HepG2 (cell line): Measurements from ENCODE around the gene FAS. TPM values are rescaled to one million over a fixed set of nuclear protein-coding genes. Genes with fewer than 3 reads are reported as not detected.

Experiments
- ATAC-seq: fragments of 200-7000 bp; cut with Tn5 transposase; 3 replicates; pipeline ENCODE4 v1.9.1; 2020; ENCODE audit warnings: mild to moderate bottlenecking, moderate library complexity
- BruUV-seq: library from RNA; stranded (reverse); fragments of 400-500 nt; replicated peaks from 2 replicates; lab custom pipeline; 2021; lab: Mats Ljungman, UMichigan
- CTCF ChIA-PET: fragments of 300-600 bp; formaldehyde crosslinking; extraction: SDS; loops from one replicate; lab custom pipeline; 2021; ENCODE audit warnings: low total read pairs, inconsistent platforms, low intra/inter-chr PET ratio; lab: Yijun Ruan, JAX
- POLR2A ChIA-PET: fragments of 350-600 bp; sonication (Branson Sonifier 250); formaldehyde crosslinking; loops from one replicate; lab custom pipeline; 2020; ENCODE audit warnings: antibody characterized with exemption, inconsistent platforms; lab: Yijun Ruan, JAX
- DNase-seq: peaks from one replicate; pipeline ENCODE4 v3.0.0-alpha.2; 2015; ENCODE audit warnings: low spot score
- FAIRE-seq: peaks from 3 replicates; lab custom pipeline; 2011; peaks lifted over from hg19 to GRCh38; lab: Jason Lieb, UNC
- H2AFZ ChIP-seq: one replicate; pipeline ENCODE4 v1.6.1; 2011; ENCODE audit warnings: low read length, inconsistent platforms
- H3K27ac ChIP-seq: fragments of 300-600 bp; 3 replicates; pipeline ENCODE4 v1.8.0; 2011; ENCODE audit warnings: mixed run types, mild to moderate bottlenecking, mixed read lengths, low read length, inconsistent platforms; ENCODE audit not compliant: insufficient read depth; ENCODE audit errors: extremely low read length
- H3K27me3 ChIP-seq, 2 experiments: fragments of 200-600 bp in 1 of 2; 2 replicates in 1 of 2; 3 replicates in 1 of 2; pipeline versions ENCODE4 v1.6.0 to v1.8.0; 2011; ENCODE audit warnings: low read length in 2 of 2, mild to moderate bottlenecking in 2 of 2, moderate library complexity in 2 of 2, inconsistent platforms in 1 of 2; ENCODE audit not compliant: insufficient read depth in 2 of 2, control insufficient read depth in 1 of 2
- H3K36me3 ChIP-seq, 2 experiments: fragments of 200-600 bp in 1 of 2; replicated peaks in 1 of 2; 2 replicates in 1 of 2; 3 replicates in 1 of 2; pipeline versions ENCODE4 v1.5.1 to v1.8.0; 2011; ENCODE audit warnings: low read length in 2 of 2, inconsistent platforms in 1 of 2; ENCODE audit not compliant: insufficient read depth in 2 of 2, control insufficient read depth in 1 of 2
- H3K4me1 ChIP-seq: 2 replicates; pipeline ENCODE4 v1.5.1; 2012; ENCODE audit warnings: low read length, inconsistent platforms; ENCODE audit not compliant: insufficient read depth
- H3K4me2 ChIP-seq: 2 replicates; pipeline ENCODE4 v1.6.0; 2011; ENCODE audit warnings: low read depth, low read length, inconsistent platforms
- H3K4me3 ChIP-seq, 3 experiments: fragments of 200-600 bp in 1 of 3; sonication (generic), shearing (Covaris generic) in 1 of 3; replicated peaks in 1 of 3; 2 replicates each; pipeline ENCODE4 v1.5.1; 2011 to 2016; ENCODE audit warnings: low read length in 3 of 3, inconsistent platforms in 2 of 3, low read depth in 2 of 3, mild to moderate bottlenecking in 2 of 3, control low read depth in 1 of 3, mixed read lengths in 1 of 3; ENCODE audit not compliant: insufficient read depth in 1 of 3
- H3K79me2 ChIP-seq: one replicate; pipeline ENCODE4 v1.6.1; 2011; ENCODE audit warnings: low read length, inconsistent platforms; ENCODE audit not compliant: insufficient read depth
- H3K9ac ChIP-seq: 2 replicates; pipeline ENCODE4 v1.6.0; 2011; ENCODE audit warnings: mild to moderate bottlenecking, low read depth, low read length, inconsistent platforms; ENCODE audit not compliant: insufficient read depth
- H3K9me3 ChIP-seq: 2 replicates; pipeline ENCODE4 v1.5.1; 2012; ENCODE audit warnings: mild to moderate bottlenecking, low read length
- H4K20me1 ChIP-seq: 2 replicates; pipeline ENCODE4 v1.6.0; 2011; ENCODE audit warnings: inconsistent platforms, mild to moderate bottlenecking, low read length, moderate library complexity; ENCODE audit not compliant: insufficient read depth
- ESRRA ChIP-seq: sonication (generic); formaldehyde crosslinking; IDR thresholded peaks from 2 replicates; pipeline ENCODE4 v1.5.1; 2020; ENCODE audit warnings: mild to moderate bottlenecking, low read depth, missing genetic modification reagents
- HES4 ChIP-seq: sonication (generic); formaldehyde crosslinking; IDR thresholded peaks from 2 replicates; pipeline ENCODE4 v1.9.0; 2021; ENCODE audit warnings: mild to moderate bottlenecking, missing genetic modification reagents, borderline replicate concordance
- HHEX ChIP-seq: IDR thresholded peaks from 2 replicates; pipeline ENCODE4 v1.6.1; 2016; ENCODE audit warnings: control low read depth
- KAT7 ChIP-seq: IDR thresholded peaks from 2 replicates; pipeline ENCODE4 v1.6.1; 2018; ENCODE audit warnings: borderline replicate concordance, missing compliant biosample characterization
- PCBP1 ChIP-seq: fragments of 200-400 bp; formaldehyde crosslinking; IDR thresholded peaks from 2 replicates; pipeline ENCODE4 v1.6.1; 2017; ENCODE audit warnings: mild to moderate bottlenecking, low read depth, low read length, borderline replicate concordance
- SCMH1 ChIP-seq: sonication (generic); formaldehyde crosslinking; IDR thresholded peaks from 2 replicates; pipeline ENCODE4 v1.9.0; 2021; ENCODE audit warnings: missing genetic modification reagents, mild to moderate bottlenecking, borderline replicate concordance
- TEAD2 ChIP-seq: sonication (generic); formaldehyde crosslinking; IDR thresholded peaks from 2 replicates; pipeline ENCODE4 v1.9.0; 2021; ENCODE audit warnings: missing genetic modification reagents
- TEAD3 ChIP-seq: optimal IDR thresholded peaks from 2 replicates; pipeline ENCODE3; 2016; ENCODE audit warnings: borderline replicate concordance
- YY1 ChIP-seq: IDR thresholded peaks from 2 replicates; pipeline ENCODE4 v1.6.1; 2011; ENCODE audit warnings: low read length, low read depth, moderate library complexity, mild to moderate bottlenecking; ENCODE audit not compliant: insufficient read depth, insufficient replicate concordance
- ZNF713 ChIP-seq: sonication (generic); formaldehyde crosslinking; IDR thresholded peaks from 2 replicates; pipeline ENCODE4 v1.4.0; 2020; ENCODE audit warnings: mild to moderate bottlenecking, missing genetic modification reagents
- ZNF782 ChIP-seq: sonication (generic); formaldehyde crosslinking; IDR thresholded peaks from 2 replicates; pipeline ENCODE4 v1.4.0; 2020; ENCODE audit warnings: missing genetic modification reagents, mild to moderate bottlenecking, borderline replicate concordance
- WGBS: methylation state at CpG from one replicate; pipeline ENCODE4 v1.1.6; 2017; ENCODE audit warnings: low lambda C conversion rate; 5-methylcytosine and 5-hydroxymethylcytosine counted together
- in situ Hi-C: cut with HindIII; loops from 2 replicates; pipeline ENCODE4 v1.10.0; 2017; ENCODE audit warnings: low pct_unique_long_range_greater_than_20kb; ENCODE audit not compliant: extremely low pct_ligation_motif_present
- intact Hi-C: fragments of 100-400 bp; cut with micrococcal nuclease; formaldehyde crosslinking; loops from one replicate; pipeline ENCODE4 v1.10.0; 2022; ENCODE audit not compliant: unreplicated experiment
- polyA plus RNA-seq, 8 experiments: library from polyadenylated mRNA; depleted of rRNA in 3 of 8; stranded (reverse) in 7 of 8; unstranded in 1 of 8; fragments of >200 nt; fragmentation: Illumina TruSeq in 4 of 8; extraction: Trizol in 4 of 8; gene quantifications; 2 replicates each; pipeline versions ENCODE4 v1.2.1 to v1.2.3, GENCODE V29; 2011 to 2016; ENCODE audit warnings: low read depth in 4 of 8, missing spikeins in 1 of 8, mixed read lengths in 1 of 8; ENCODE audit not compliant: insufficient read depth in 1 of 8
- total RNA-seq, 5 experiments: library from RNA; depleted of rRNA; stranded (reverse); fragments of >200 nt; fragmentation: Illumina TruSeq; extraction: Trizol; gene quantifications; 2 replicates each; pipeline ENCODE4 v1.2.3, GENCODE V29; 2016; ENCODE audit warnings: low read depth in 1 of 5
- TF ChIP-seq, protein P1 (sequence below): sonication (generic); formaldehyde crosslinking; IDR thresholded peaks from 2 replicates; pipeline ENCODE4 v1.4.0; 2020; ENCODE audit warnings: mild to moderate bottlenecking, missing genetic modification reagents
- TF ChIP-seq, protein P2 (sequence below): sonication (generic); formaldehyde crosslinking; IDR thresholded peaks from 2 replicates; pipeline ENCODE4 v1.8.0; 2022; ENCODE audit warnings: mild to moderate bottlenecking, missing genetic modification reagents, moderate library complexity
- TF ChIP-seq, protein P3 (sequence below): sonication (generic); formaldehyde crosslinking; IDR thresholded peaks from 2 replicates; pipeline ENCODE4 v1.5.0; 2020; ENCODE audit warnings: missing genetic modification reagents
- TF ChIP-seq, protein P4 (sequence below): sonication (generic); formaldehyde crosslinking; IDR thresholded peaks from 2 replicates; pipeline ENCODE4 v1.4.0; 2020; ENCODE audit warnings: mild to moderate bottlenecking, missing genetic modification reagents

Gene FAS
- total and polyA plus RNA-seq, 2 of the 13 experiments (the other 11 are each of a cell fraction or from before 2014, with no cell fraction given), result 5.9 to 17.9 TPM

DNA sequence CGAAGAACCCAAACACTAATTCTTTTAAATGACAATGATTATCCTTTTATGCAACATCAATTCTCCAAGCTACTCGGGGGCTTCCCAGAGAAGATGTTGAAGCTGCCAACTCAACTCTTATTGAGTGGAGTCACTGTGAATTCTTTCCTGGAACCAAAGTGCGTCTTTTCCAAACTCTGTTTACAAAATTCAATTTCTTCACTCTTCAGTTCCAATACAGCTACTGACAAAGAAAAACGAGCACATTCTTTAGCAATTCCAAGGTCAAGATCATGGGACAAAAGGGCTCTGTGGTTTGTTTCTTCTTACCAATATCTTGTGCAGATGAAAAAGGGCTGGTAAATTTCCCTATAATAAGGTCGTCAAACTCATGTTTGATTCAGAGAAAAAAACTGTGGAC lies 74.2 kb downstream of the FAS start:
- Histone ChIP-seq H2AFZ (no peak overlapping the region), H4K20me1 (no peaks in the 10 kb centered on the region), H3K27ac (no peak overlapping the region), H3K4me2 (no peak overlapping the region), H3K27me3 (no peaks in the 10 kb centered on the region; a peak in 1 of 5 replicates), H3K4me1 (no peaks in the 10 kb centered on the region), H3K9ac (no peak overlapping the region), H3K79me2 (no peaks in the 10 kb centered on the region), H3K9me3 (no peaks in the 10 kb centered on the region), H3K4me3 (no peak overlapping the region), H3K36me3 (no peaks in the 10 kb centered on the region)
- CTCF ChIA-PET, result no interaction called here
- TF ChIP-seq, protein P1, sequence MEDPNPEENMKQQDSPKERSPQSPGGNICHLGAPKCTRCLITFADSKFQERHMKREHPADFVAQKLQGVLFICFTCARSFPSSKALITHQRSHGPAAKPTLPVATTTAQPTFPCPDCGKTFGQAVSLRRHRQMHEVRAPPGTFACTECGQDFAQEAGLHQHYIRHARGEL (CRISPR knock-in tag), result no peak
- no peak for TF ChIP-seq ZNF782
- no peak for TF ChIP-seq PCBP1
- TF ChIP-seq SCMH1 (CRISPR knock-in tag), result no peak
- no peak for TF ChIP-seq ESRRA (CRISPR knock-in tag)
- no peak for TF ChIP-seq HHEX (CRISPR knock-in tag)
- no peak for TF ChIP-seq HES4 (CRISPR knock-in tag)
- TF ChIP-seq, protein P2, sequence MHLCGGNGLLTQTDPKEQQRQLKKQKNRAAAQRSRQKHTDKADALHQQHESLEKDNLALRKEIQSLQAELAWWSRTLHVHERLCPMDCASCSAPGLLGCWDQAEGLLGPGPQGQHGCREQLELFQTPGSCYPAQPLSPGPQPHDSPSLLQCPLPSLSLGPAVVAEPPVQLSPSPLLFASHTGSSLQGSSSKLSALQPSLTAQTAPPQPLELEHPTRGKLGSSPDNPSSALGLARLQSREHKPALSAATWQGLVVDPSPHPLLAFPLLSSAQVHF (CRISPR knock-in tag), result no peak
- TF ChIP-seq ZNF713 (CRISPR knock-in tag), result no peak
- no peak for TF ChIP-seq TEAD3 (CRISPR knock-in tag)
- TF ChIP-seq, protein P3, sequence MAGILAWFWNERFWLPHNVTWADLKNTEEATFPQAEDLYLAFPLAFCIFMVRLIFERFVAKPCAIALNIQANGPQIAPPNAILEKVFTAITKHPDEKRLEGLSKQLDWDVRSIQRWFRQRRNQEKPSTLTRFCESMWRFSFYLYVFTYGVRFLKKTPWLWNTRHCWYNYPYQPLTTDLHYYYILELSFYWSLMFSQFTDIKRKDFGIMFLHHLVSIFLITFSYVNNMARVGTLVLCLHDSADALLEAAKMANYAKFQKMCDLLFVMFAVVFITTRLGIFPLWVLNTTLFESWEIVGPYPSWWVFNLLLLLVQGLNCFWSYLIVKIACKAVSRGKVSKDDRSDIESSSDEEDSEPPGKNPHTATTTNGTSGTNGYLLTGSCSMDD (CRISPR knock-in tag), result no peak
- TF ChIP-seq TEAD2 (CRISPR knock-in tag), result no peak
- TF ChIP-seq YY1, result no peak
- TF ChIP-seq, protein P4, sequence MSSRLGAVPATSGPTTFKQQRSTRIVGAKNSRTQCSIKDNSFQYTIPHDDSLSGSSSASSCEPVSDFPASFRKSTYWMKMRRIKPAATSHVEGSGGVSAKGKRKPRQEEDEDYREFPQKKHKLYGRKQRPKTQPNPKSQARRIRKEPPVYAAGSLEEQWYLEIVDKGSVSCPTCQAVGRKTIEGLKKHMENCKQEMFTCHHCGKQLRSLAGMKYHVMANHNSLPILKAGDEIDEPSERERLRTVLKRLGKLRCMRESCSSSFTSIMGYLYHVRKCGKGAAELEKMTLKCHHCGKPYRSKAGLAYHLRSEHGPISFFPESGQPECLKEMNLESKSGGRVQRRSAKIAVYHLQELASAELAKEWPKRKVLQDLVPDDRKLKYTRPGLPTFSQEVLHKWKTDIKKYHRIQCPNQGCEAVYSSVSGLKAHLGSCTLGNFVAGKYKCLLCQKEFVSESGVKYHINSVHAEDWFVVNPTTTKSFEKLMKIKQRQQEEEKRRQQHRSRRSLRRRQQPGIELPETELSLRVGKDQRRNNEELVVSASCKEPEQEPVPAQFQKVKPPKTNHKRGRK (CRISPR knock-in tag), result no peak
- no peak for TF ChIP-seq KAT7 (CRISPR knock-in tag)
- ATAC-seq (no peak), FAIRE-seq (no peak), DNase-seq (no peak)
- intact Hi-C loops (no loop called here), in situ Hi-C loops (no loop called here)
- POLR2A ChIA-PET, result no interaction called here
- no TSS peak for BruUV-seq
- 2% methylated on average over 5 of the region's 5 CpGs for WGBS
